GM23338 (cell line): ENCODE data around the gene DLG5. TPM values are rescaled to one million over a fixed set of nuclear protein-coding genes. Genes with fewer than 3 reads are reported as not detected.

Experiments used
- ATAC-seq: fragments of 200-7000 bp; cut with Tn5 transposase; 3 replicates; pipeline ENCODE4 v1.9.1; 2020
- DNase-seq: peaks from one replicate; pipeline ENCODE4 v3.0.0-alpha.2; 2015; ENCODE audit warnings: low spot score
- H2AFZ ChIP-seq: fragments of 200-600 bp; sonication (generic); 2 replicates; pipeline ENCODE4 v1.8.0; 2016; ENCODE audit warnings: antibody characterized with exemption, mild to moderate bottlenecking, moderate library complexity
- H3F3A ChIP-seq: fragments of 200-600 bp; sonication (generic); replicated peaks from 2 replicates; pipeline ENCODE4 v1.8.0; 2017; ENCODE audit warnings: antibody characterized with exemption, mixed run types, low read depth
- H3K27ac ChIP-seq: fragments of 200-600 bp; sonication (generic); 2 replicates; pipeline ENCODE4 v1.6.1; 2016; ENCODE audit warnings: low read depth
- H3K27me3 ChIP-seq: fragments of 200-600 bp; sonication (generic); 2 replicates; pipeline ENCODE4 v1.8.0; 2016; ENCODE audit warnings: mild to moderate bottlenecking, mixed run types, moderate library complexity; ENCODE audit not compliant: insufficient read depth
- H3K36me3 ChIP-seq: fragments of 200-600 bp; sonication (generic); 2 replicates; pipeline ENCODE4 v1.8.0; 2016; ENCODE audit warnings: mild to moderate bottlenecking; ENCODE audit not compliant: insufficient read depth
- H3K4me1 ChIP-seq: fragments of 200-600 bp; sonication (generic); 2 replicates; pipeline ENCODE4 v1.8.0; 2016; ENCODE audit warnings: mild to moderate bottlenecking, moderate library complexity; ENCODE audit not compliant: insufficient read depth
- H3K4me2 ChIP-seq: fragments of 200-600 bp; sonication (generic); 2 replicates; pipeline ENCODE4 v1.7.1; 2017; ENCODE audit warnings: mixed run types
- H3K4me3 ChIP-seq: fragments of 200-600 bp; sonication (generic); 2 replicates; pipeline ENCODE4 v1.6.1; 2016; ENCODE audit warnings: mixed run types
- H3K79me2 ChIP-seq: fragments of 200-600 bp; sonication (generic); replicated peaks from 2 replicates; pipeline ENCODE4 v1.8.0; 2017; ENCODE audit warnings: mild to moderate bottlenecking; ENCODE audit not compliant: insufficient read depth
- H3K9me2 ChIP-seq: fragments of 200-600 bp; sonication (generic); 2 replicates; pipeline ENCODE4 v1.8.0; 2017; ENCODE audit not compliant: insufficient read depth
- H4K20me1 ChIP-seq: fragments of 200-600 bp; sonication (generic); replicated peaks from 2 replicates; pipeline ENCODE4 v1.8.0; 2017; ENCODE audit warnings: mild to moderate bottlenecking; ENCODE audit not compliant: insufficient read depth
- H3K27ac Mint-ChIP-seq: 2 replicates; pipeline ENCODE4 v1.8.0; 2020; ENCODE audit warnings: inconsistent platforms, mild to moderate bottlenecking, moderate library complexity, mixed read lengths
- H3K27me3 Mint-ChIP-seq: 3 replicates; pipeline ENCODE4 v1.8.0; 2022; ENCODE audit warnings: low read depth, mild to moderate bottlenecking, moderate library complexity, mixed read lengths, inconsistent platforms; ENCODE audit not compliant: insufficient read depth, poor library complexity
- H3K36me3 Mint-ChIP-seq: 3 replicates; pipeline ENCODE4 v1.8.0; 2021; ENCODE audit warnings: low read depth, mild to moderate bottlenecking, inconsistent platforms, moderate library complexity, mixed read lengths
- H3K4me1 Mint-ChIP-seq: 3 replicates; pipeline ENCODE4 v1.8.0; 2020; ENCODE audit warnings: mild to moderate bottlenecking, inconsistent platforms, mixed read lengths
- H3K4me3 Mint-ChIP-seq: 3 replicates; pipeline ENCODE4 v1.8.0; 2021; ENCODE audit warnings: moderate library complexity, mild to moderate bottlenecking, inconsistent platforms, mixed read lengths
- H3K9me3 Mint-ChIP-seq: 3 replicates; pipeline ENCODE4 v1.8.0; 2020; ENCODE audit warnings: moderate library complexity, mild to moderate bottlenecking, inconsistent platforms, mixed read lengths
- CREB1 ChIP-seq: fragments of 250-450 bp; sonication (Bioruptor Pico); IDR thresholded peaks from 2 replicates; pipeline ENCODE4 v1.5.0; 2020; ENCODE audit warnings: low read depth, mild to moderate bottlenecking, moderate library complexity
- EZH2 ChIP-seq: fragments of 200-600 bp; sonication (generic); IDR thresholded peaks from one replicate; pipeline ENCODE4 v1.8.0; 2017; ENCODE audit warnings: antibody characterized with exemption, mild to moderate bottlenecking, low read depth; ENCODE audit not compliant: unreplicated experiment
- EZH2phosphoT487 ChIP-seq: fragments of 200-600 bp; sonication (generic); IDR thresholded peaks from one replicate; pipeline ENCODE4 v1.8.1; 2018; ENCODE audit warnings: antibody characterized with exemption; ENCODE audit not compliant: unreplicated experiment
- JUNB ChIP-seq: IDR thresholded peaks from one replicate; pipeline ENCODE4 v1.6.1; 2016; ENCODE audit warnings: antibody characterized with exemption; ENCODE audit not compliant: unreplicated experiment
- NANOG ChIP-seq: IDR thresholded peaks from 2 replicates; pipeline ENCODE4 v1.6.1; 2016; ENCODE audit warnings: antibody characterized with exemption, borderline replicate concordance
- POLR2AphosphoS5 ChIP-seq: IDR thresholded peaks from 2 replicates; pipeline ENCODE4 v1.6.1; 2016; ENCODE audit warnings: antibody characterized with exemption, low read depth
- STAT1 ChIP-seq: IDR thresholded peaks from one replicate; pipeline ENCODE4 v1.6.1; 2016; ENCODE audit warnings: antibody characterized with exemption; ENCODE audit not compliant: unreplicated experiment
- ZNF114 ChIP-seq: fragments of 250-450 bp; sonication (Bioruptor Pico); IDR thresholded peaks from 2 replicates; pipeline ENCODE4 v1.5.0; 2020; ENCODE audit warnings: mild to moderate bottlenecking, moderate library complexity
- ZNF331 ChIP-seq: fragments of 250-450 bp; sonication (Bioruptor Pico); IDR thresholded peaks from 2 replicates; pipeline ENCODE4 v1.5.0; 2020; ENCODE audit warnings: low read depth, mild to moderate bottlenecking, moderate library complexity
- polyA plus RNA-seq: library from polyadenylated mRNA; unstranded; fragments of >200 nt; fragmentation: Nextera tagmentation; extraction: Ambion mirVana; gene quantifications from 2 replicates; pipeline ENCODE4 v1.2.1, GENCODE V29; 2016
- total RNA-seq: library from RNA; depleted of rRNA; stranded (reverse); fragments of >200 nt; shearing (Covaris generic); gene quantifications from 2 replicates; pipeline ENCODE4 v1.2.3, GENCODE V29; 2014
- TF ChIP-seq, protein P1 (sequence below): IDR thresholded peaks from 2 replicates; pipeline ENCODE4 v1.6.1; 2016; ENCODE audit warnings: antibody characterized with exemption
- TF ChIP-seq, protein P2 (sequence below), 2 experiments: fragments of 200-600 bp in 1 of 2; sonication (generic) in 1 of 2; conservative IDR thresholded peaks; 2 replicates each; pipeline versions ENCODE4 v1.5.1 to v1.6.1; 2016 to 2017; ENCODE audit warnings: antibody characterized with exemption in 2 of 2, low read depth in 2 of 2, mild to moderate bottlenecking in 2 of 2, moderate library complexity in 1 of 2
- TF ChIP-seq, protein P3 (sequence below): fragments of 250-450 bp; sonication (Bioruptor Pico); IDR thresholded peaks from 2 replicates; pipeline ENCODE4 v1.5.0; 2020; ENCODE audit warnings: mild to moderate bottlenecking, moderate library complexity
- TF ChIP-seq, protein P4 (sequence below): IDR thresholded peaks from one replicate; pipeline ENCODE4 v1.6.1; 2018; ENCODE audit warnings: antibody characterized with exemption; ENCODE audit not compliant: unreplicated experiment

DLG5 gene
- total and polyA plus RNA-seq, 2 experiments from 2014 or later = 7.4 to 66.6 TPM

DNA sequence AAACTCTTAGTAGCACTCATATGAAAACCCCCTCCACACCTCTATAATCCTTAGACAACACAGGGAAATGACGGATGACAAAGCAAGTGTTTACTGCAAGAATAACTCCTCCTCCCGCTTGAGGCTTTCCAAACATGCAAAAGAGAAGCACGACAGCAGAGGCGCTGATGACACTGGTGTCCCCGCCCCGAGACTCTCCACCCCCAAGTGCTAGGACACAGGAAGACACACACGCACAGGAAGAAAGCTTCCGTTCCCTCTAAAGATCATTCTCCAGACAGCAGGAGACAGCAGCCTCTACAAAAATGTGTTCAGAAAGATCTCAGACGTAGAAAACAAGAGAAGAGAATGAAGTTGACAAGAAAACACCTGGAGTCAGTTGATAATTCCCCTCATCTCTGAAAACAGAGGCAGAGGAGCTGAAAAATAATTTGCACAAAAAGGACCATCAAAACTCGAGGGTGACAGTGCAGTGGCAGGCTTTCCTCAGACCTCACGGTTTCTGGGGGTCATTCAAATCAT, 90.2 kb downstream of the DLG5 start (continued):
- no peak for TF ChIP-seq NANOG

DNA sequence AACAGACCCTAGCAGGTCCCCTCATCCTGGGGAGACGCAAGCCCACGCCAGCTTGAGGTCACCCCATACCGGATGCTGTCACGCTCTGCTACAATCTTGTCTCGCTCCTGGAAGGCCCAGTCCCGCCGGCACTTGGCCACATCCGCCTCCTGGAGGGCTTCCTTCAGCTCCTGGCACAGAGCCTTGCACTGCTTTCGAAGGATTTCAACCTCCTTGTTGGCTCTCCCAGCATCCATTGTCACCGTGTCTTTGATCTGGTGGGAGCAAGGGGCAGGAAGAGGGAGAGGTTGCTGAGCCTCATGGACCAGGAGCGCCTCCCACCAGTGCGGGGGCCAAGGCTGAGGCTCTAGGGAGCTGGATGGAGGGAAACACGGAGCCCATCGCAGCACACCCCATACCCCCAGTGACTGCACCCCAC, 90.9 kb downstream of the DLG5 start:
- H3K27me3 ChIP-seq = no peaks in the 10 kb centered on the region
- 0 out of 2 replicates have a peak, but pooled peaks cover 3% of the 10 kb centered on the region for H3K36me3 ChIP-seq

More for the DNA sequence above, 90.9 kb downstream of the DLG5 start:
- H3K79me2 ChIP-seq = no peaks in the 10 kb centered on the region; the same call in 1 of the 2 replicates
- peaks cover 27% of the 10 kb centered on the region for H3K4me1 Mint-ChIP-seq
- ATAC-seq = no peak
- TF ChIP-seq EZH2 = no peak
- TF ChIP-seq NANOG = no peak
- TF ChIP-seq EZH2phosphoT487 = no peak
- TF ChIP-seq, protein P1, sequence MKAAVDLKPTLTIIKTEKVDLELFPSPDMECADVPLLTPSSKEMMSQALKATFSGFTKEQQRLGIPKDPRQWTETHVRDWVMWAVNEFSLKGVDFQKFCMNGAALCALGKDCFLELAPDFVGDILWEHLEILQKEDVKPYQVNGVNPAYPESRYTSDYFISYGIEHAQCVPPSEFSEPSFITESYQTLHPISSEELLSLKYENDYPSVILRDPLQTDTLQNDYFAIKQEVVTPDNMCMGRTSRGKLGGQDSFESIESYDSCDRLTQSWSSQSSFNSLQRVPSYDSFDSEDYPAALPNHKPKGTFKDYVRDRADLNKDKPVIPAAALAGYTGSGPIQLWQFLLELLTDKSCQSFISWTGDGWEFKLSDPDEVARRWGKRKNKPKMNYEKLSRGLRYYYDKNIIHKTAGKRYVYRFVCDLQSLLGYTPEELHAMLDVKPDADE = no peak
- no peak for TF ChIP-seq ZNF331 (CRISPR knock-in tag)
- TF ChIP-seq CREB1 (CRISPR knock-in tag) = no peak
- TF ChIP-seq ZNF114 (CRISPR knock-in tag) = no peak
- TF ChIP-seq, protein P2, sequence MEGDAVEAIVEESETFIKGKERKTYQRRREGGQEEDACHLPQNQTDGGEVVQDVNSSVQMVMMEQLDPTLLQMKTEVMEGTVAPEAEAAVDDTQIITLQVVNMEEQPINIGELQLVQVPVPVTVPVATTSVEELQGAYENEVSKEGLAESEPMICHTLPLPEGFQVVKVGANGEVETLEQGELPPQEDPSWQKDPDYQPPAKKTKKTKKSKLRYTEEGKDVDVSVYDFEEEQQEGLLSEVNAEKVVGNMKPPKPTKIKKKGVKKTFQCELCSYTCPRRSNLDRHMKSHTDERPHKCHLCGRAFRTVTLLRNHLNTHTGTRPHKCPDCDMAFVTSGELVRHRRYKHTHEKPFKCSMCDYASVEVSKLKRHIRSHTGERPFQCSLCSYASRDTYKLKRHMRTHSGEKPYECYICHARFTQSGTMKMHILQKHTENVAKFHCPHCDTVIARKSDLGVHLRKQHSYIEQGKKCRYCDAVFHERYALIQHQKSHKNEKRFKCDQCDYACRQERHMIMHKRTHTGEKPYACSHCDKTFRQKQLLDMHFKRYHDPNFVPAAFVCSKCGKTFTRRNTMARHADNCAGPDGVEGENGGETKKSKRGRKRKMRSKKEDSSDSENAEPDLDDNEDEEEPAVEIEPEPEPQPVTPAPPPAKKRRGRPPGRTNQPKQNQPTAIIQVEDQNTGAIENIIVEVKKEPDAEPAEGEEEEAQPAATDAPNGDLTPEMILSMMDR (conservative IDR thresholded peaks at IDR 0.05; ENCODE audit: low read depth in 2 of 2) = no peak
- TF ChIP-seq, protein P3, sequence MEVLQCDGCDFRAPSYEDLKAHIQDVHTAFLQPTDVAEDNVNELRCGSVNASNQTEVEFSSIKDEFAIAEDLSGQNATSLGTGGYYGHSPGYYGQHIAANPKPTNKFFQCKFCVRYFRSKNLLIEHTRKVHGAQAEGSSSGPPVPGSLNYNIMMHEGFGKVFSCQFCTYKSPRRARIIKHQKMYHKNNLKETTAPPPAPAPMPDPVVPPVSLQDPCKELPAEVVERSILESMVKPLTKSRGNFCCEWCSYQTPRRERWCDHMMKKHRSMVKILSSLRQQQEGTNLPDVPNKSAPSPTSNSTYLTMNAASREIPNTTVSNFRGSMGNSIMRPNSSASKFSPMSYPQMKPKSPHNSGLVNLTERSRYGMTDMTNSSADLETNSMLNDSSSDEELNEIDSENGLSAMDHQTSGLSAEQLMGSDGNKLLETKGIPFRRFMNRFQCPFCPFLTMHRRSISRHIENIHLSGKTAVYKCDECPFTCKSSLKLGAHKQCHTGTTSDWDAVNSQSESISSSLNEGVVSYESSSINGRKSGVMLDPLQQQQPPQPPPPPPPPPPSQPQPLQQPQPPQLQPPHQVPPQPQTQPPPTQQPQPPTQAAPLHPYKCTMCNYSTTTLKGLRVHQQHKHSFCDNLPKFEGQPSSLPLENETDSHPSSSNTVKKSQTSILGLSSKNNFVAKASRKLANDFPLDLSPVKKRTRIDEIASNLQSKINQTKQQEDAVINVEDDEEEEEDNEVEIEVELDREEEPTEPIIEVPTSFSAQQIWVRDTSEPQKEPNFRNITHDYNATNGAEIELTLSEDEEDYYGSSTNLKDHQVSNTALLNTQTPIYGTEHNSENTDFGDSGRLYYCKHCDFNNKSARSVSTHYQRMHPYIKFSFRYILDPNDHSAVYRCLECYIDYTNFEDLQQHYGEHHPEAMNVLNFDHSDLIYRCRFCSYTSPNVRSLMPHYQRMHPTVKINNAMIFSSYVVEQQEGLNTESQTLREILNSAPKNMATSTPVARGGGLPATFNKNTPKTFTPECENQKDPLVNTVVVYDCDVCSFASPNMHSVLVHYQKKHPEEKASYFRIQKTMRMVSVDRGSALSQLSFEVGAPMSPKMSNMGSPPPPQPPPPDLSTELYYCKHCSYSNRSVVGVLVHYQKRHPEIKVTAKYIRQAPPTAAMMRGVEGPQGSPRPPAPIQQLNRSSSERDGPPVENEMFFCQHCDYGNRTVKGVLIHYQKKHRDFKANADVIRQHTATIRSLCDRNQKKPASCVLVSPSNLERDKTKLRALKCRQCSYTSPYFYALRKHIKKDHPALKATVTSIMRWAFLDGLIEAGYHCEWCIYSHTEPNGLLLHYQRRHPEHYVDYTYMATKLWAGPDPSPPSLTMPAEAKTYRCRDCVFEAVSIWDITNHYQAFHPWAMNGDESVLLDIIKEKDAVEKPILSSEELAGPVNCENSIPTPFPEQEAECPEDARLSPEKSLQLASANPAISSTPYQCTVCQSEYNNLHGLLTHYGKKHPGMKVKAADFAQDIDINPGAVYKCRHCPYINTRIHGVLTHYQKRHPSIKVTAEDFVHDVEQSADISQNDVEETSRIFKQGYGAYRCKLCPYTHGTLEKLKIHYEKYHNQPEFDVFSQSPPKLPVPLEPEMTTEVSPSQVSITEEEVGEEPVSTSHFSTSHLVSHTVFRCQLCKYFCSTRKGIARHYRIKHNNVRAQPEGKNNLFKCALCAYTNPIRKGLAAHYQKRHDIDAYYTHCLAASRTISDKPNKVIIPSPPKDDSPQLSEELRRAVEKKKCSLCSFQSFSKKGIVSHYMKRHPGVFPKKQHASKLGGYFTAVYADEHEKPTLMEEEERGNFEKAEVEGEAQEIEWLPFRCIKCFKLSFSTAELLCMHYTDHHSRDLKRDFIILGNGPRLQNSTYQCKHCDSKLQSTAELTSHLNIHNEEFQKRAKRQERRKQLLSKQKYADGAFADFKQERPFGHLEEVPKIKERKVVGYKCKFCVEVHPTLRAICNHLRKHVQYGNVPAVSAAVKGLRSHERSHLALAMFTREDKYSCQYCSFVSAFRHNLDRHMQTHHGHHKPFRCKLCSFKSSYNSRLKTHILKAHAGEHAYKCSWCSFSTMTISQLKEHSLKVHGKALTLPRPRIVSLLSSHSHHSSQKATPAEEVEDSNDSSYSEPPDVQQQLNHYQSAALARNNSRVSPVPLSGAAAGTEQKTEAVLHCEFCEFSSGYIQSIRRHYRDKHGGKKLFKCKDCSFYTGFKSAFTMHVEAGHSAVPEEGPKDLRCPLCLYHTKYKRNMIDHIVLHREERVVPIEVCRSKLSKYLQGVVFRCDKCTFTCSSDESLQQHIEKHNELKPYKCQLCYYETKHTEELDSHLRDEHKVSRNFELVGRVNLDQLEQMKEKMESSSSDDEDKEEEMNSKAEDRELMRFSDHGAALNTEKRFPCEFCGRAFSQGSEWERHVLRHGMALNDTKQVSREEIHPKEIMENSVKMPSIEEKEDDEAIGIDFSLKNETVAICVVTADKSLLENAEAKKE (CRISPR knock-in tag) = no peak
- no peak for TF ChIP-seq POLR2AphosphoS5
- no peak for TF ChIP-seq STAT1
- no peak for TF ChIP-seq JUNB
- TF ChIP-seq, protein P4, sequence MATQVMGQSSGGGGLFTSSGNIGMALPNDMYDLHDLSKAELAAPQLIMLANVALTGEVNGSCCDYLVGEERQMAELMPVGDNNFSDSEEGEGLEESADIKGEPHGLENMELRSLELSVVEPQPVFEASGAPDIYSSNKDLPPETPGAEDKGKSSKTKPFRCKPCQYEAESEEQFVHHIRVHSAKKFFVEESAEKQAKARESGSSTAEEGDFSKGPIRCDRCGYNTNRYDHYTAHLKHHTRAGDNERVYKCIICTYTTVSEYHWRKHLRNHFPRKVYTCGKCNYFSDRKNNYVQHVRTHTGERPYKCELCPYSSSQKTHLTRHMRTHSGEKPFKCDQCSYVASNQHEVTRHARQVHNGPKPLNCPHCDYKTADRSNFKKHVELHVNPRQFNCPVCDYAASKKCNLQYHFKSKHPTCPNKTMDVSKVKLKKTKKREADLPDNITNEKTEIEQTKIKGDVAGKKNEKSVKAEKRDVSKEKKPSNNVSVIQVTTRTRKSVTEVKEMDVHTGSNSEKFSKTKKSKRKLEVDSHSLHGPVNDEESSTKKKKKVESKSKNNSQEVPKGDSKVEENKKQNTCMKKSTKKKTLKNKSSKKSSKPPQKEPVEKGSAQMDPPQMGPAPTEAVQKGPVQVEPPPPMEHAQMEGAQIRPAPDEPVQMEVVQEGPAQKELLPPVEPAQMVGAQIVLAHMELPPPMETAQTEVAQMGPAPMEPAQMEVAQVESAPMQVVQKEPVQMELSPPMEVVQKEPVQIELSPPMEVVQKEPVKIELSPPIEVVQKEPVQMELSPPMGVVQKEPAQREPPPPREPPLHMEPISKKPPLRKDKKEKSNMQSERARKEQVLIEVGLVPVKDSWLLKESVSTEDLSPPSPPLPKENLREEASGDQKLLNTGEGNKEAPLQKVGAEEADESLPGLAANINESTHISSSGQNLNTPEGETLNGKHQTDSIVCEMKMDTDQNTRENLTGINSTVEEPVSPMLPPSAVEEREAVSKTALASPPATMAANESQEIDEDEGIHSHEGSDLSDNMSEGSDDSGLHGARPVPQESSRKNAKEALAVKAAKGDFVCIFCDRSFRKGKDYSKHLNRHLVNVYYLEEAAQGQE = no peak
- no peak for DNase-seq
- no peaks in the 10 kb centered on the region for H3K9me3 Mint-ChIP-seq
- no peaks in the 10 kb centered on the region for H3K9me2 ChIP-seq
- peaks cover 10% of the 10 kb centered on the region for H3K27me3 Mint-ChIP-seq
- no peak overlapping the region for H3K27ac Mint-ChIP-seq
- no peak overlapping the region for H3K4me3 Mint-ChIP-seq
- H4K20me1 ChIP-seq = no peaks in the 10 kb centered on the region
- no peaks in the 10 kb centered on the region for H3F3A ChIP-seq
- H3K27ac ChIP-seq = no peak overlapping the region
- H3K36me3 Mint-ChIP-seq = peaks cover 50% of the 10 kb centered on the region
- no peak overlapping the region for H3K4me3 ChIP-seq
- H3K4me1 ChIP-seq = peaks cover 7% of the 10 kb centered on the region; the same call in 1 of the 2 replicates
- no peak overlapping the region for H3K4me2 ChIP-seq
- H2AFZ ChIP-seq = no peak overlapping the region
